GM18502 (cell line): ENCODE measurements around the gene ALB.

Source experiments
- ATAC-seq: cut with Tn5 transposase; IDR thresholded peaks from one replicate; pipeline ENCODE4 v1.9.1; 2021; ENCODE audit warnings: mild to moderate bottlenecking; ENCODE audit not compliant: unreplicated experiment, poor library complexity

ALB gene

GRCh38 chr4:73429118-73429517 is 25.0 kb downstream of the ALB start:
- no peak for ATAC-seq

GRCh38 chr4:73429826-73430587 is 25.9 kb downstream of the ALB start:
- no peak for ATAC-seq

- ATAC-seq, result no peak
Measured at GRCh38 chr4:73431813-73432168, 27.7 kb downstream of the ALB start.

DNA sequence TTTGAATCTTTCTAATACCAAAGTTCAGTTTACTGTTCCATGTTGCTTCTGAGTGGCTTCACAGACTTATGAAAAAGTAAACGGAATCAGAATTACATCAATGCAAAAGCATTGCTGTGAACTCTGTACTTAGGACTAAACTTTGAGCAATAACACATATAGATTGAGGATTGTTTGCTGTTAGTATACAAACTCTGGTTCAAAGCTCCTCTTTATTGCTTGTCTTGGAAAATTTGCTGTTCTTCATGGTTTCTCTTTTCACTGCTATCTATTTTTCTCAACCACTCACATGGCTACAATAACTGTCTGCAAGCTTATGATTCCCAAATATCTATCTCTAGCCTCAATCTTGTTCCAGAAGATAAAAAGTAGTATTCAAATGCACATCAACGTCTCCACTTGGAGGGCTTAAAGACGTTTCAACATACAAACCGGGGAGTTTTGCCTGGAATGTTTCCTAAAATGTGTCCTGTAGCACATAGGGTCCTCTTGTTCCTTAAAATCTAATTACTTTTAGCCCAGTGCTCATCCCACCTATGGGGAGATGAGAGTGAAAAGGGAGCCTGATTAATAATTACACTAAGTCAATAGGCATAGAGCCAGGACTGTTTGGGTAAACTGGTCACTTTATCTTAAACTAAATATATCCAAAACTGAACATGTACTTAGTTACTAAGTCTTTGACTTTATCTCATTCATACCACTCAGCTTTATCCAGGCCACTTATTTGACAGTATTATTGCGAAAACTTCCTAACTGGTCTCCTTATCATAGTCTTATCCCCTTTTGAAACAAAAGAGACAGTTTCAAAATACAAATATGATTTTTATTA is 28.3 kb downstream of the ALB start:
- no peak for ATAC-seq

DNA sequence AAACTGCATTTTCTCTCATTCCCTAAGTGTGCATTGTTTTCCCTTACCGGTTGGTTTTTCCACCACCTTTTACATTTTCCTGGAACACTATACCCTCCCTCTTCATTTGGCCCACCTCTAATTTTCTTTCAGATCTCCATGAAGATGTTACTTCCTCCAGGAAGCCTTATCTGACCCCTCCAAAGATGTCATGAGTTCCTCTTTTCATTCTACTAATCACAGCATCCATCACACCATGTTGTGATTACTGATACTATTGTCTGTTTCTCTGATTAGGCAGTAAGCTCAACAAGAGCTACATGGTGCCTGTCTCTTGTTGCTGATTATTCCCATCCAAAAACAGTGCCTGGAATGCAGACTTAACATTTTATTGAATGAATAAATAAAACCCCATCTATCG is 29.1 kb downstream of the ALB start:
- no peak for ATAC-seq

DNA sequence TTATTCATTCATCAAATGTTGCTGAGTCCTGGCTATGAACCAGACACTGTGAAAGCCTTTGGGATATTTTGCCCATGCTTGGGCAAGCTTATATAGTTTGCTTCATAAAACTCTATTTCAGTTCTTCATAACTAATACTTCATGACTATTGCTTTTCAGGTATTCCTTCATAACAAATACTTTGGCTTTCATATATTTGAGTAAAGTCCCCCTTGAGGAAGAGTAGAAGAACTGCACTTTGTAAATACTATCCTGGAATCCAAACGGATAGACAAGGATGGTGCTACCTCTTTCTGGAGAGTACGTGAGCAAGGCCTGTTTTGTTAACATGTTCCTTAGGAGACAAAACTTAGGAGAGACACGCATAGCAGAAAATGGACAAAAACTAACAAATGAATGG is 30.2 kb downstream of the ALB start:
- ATAC-seq, result no peak

GRCh38 chr4:73435984-73436383 is 31.9 kb downstream of the ALB start, which contains the start of gene AFP:
Gene AFP, plus strand, starts transcription at chr4:73436221. Its CDS starts 42 bp downstream, at chr4:73436263.
- ATAC-seq, result no peak

GRCh38 chr4:73436674-73437557 is 32.8 kb downstream of the ALB start:
- ATAC-seq, result no peak

GRCh38 chr4:73437558-73437956 is 33.5 kb downstream of the ALB start:
- ATAC-seq, result no peak

DNA sequence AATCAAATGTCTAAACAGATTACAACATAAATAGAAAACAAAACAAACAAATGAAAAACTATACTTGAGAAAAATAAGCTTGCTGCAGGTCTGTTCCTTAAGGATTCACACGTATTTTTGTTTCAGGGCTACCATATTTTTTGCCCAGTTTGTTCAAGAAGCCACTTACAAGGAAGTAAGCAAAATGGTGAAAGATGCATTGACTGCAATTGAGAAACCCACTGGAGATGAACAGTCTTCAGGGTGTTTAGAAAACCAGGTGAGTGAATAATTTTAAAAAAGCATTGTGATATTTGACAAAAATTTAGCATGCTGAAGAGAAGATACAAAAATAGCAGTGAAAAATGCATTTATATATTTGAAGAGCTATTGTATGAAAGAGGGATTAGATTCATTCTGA is 34.0 kb downstream of the ALB start:
- ATAC-seq, result no peak

DNA sequence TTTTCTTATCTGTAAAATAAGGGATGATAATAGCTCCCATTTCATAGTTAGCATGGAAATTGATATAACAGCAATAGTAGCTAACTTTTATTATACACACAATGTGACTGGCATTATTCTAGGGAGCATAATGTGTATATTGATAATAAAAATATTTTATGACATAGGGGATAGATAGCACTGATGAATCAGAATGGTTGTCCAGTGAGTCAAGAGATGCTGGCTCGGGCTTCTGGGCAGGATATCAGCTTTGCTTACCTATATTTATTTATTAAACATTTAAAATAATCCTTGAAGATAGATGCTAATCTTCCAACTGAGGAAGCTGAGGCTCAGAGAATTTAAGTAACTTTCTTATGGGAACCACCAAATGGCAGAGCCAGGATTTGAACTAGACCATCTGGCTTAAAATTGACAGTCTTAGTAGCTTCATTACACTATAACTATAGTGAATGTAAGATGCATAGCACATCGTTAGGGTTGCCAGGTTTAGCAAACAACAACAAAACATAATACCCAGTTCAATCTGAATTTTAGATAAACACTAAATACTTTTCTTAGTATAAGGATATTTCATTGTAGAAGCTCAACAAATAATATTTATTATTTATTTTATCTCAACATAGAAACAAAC is 34.6 kb downstream of the ALB start:
- ATAC-seq, result no peak

DNA sequence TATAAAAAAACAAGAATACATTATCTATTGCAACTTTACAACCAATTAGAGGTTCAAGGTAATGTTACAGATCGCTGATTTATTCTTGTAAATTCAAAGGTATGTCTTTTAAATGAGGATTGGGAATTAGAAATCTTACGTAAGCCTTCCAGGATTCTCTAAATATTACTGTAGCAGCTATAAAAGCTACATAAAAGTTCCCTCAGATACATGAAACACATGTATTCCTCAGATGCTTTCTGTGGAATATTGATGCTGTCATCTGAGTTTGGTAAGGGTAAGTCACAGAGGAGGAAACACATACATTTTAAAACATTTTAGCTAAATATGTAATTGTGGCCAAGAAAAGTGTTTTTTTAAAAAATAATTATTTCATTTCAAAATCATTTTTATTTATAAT is 35.4 kb downstream of the ALB start:
- ATAC-seq, result no peak

GRCh38 chr4:73439991-73440390 is 35.9 kb downstream of the ALB start:
- ATAC-seq, result no peak

DNA sequence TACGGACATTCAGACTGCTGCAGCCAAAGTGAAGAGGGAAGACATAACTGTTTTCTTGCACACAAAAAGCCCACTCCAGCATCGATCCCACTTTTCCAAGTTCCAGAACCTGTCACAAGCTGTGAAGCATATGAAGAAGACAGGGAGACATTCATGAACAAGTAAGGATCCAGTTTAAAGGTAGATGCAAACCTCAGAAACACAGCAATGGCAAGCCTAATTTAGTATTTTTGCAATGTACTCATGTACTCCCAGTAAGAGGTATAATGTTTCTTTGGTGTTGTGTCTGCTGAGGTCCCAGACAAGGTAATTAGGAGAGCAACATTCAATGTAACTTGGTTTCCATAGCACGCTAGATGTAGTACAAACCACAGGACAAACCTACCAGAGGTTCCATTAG is 36.6 kb downstream of the ALB start:
- ATAC-seq, result no peak

DNA sequence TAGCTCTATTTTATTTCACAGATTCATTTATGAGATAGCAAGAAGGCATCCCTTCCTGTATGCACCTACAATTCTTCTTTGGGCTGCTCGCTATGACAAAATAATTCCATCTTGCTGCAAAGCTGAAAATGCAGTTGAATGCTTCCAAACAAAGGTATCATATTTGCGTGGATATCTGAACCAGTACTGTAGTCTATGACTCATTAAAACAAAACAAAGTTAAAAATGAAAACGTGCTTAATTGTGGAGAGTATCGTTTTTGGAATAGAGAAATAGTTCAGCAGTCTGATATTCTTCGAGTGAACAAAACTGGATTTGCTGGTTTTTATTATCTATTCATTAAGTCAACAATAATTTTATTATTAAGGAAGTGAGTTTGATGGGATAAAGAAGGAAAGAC is 38.2 kb downstream of the ALB start:
- no peak for ATAC-seq

DNA sequence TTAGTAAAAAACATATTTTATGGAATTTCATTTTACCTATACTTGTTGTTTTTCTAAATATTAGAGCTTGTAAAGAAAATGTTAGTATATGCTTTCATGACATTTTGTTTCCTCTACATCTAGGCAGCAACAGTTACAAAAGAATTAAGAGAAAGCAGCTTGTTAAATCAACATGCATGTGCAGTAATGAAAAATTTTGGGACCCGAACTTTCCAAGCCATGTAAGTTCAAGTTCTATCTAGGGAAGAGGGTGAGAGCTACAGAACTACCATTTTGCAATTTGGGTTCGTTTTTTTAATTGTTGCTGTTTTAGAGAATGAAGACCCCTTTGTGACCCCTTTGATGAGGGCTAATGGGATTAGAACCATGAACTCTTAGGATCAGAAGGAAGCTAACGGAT is 39.1 kb downstream of the ALB start:
- no peak for ATAC-seq

- no peak for ATAC-seq
Measured at GRCh38 chr4:73445383-73446335, 41.6 kb downstream of the ALB start.

DNA sequence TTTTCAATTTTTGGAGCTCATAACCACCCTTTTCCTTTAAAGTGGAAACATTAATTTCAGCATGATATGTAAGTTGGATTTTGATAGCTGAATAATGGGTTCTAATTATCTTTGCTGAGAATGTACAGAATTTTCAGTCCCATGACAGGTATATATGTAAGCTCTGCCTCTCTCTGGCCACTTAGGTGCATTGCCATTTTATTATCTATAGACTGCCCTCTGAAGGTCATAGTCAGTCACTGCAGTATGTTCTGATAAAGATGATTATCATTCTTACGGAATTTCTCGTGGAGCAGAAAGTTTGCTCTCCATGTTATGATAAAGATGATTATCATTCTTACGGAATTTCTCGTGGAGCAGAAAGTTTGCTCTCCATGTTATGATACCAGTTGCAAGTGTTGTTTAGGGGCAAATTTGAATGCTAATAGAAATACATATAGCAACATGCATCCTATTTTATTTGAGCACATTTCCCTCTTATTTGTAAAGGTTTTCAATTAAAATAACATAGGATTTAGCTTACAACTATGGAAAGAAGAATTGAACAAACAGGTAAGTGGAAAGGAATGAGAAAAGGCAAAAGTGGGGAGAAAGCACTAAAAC is 42.4 kb downstream of the ALB start:
- peak; percentile 99 for ATAC-seq

- ATAC-seq, result no peak
Measured at GRCh38 chr4:73447671-73448070, 43.6 kb downstream of the ALB start.
